ENCODE data around the gene NR2F1-AS1. TPM values are rescaled to one million over a fixed set of nuclear protein-coding genes. Genes with fewer than 3 reads are reported as not detected.

The NR2F1-AS1 gene
- polyA plus RNA-seq, 2 of the 4 experiments (the other 2 are of a cell fraction): 5.5 to 8.3 TPM

- Histone ChIP-seq H3K9me3 (no peaks in the 10 kb centered on the region), H3K4me1 (no peaks in the 10 kb centered on the region), H3K4me3 (no peak overlapping the region), H3K4me2 (no peak overlapping the region), H3K27ac (no peak overlapping the region)
- TF ChIP-seq RAD21 (conservative IDR thresholded peaks at IDR 0.05 in 1 of 2, IDR thresholded peaks at IDR 0.05 in 1 of 2) (no peak), CBX8 (IDR thresholded peaks at IDR 0.05) (no peak), RNF2 (IDR thresholded peaks at IDR 0.05; ENCODE audit: borderline replicate concordance, low read depth) (no peak), EP300 (IDR thresholded peaks at IDR 0.05) (no peak), ZC3H11A (IDR thresholded peaks at IDR 0.05) (no peak), HEYL (CRISPR knock-in tag; IDR thresholded peaks at IDR 0.05) (no peak), MYC (IDR thresholded peaks at IDR 0.05; ENCODE audit: borderline replicate concordance, low read length) (no peak), MAZ (IDR thresholded peaks at IDR 0.05; ENCODE audit: borderline replicate concordance, low read depth, low read length) (no peak), ZSCAN20 (CRISPR knock-in tag; IDR thresholded peaks at IDR 0.05) (no peak), CBX2 (IDR thresholded peaks at IDR 0.05; ENCODE audit: borderline replicate concordance, low read depth) (no peak), TP53 (CRISPR knock-in tag; IDR thresholded peaks at IDR 0.05) (no peak), ZNF302 (CRISPR knock-in tag; IDR thresholded peaks at IDR 0.05) (no peak), ZFP36 (IDR thresholded peaks at IDR 0.05; ENCODE audit: borderline replicate concordance, partially characterized antibody) (no peak), NR3C1 (IDR thresholded peaks at IDR 0.05) (no peak)
- TF ChIP-seq, protein P1, sequence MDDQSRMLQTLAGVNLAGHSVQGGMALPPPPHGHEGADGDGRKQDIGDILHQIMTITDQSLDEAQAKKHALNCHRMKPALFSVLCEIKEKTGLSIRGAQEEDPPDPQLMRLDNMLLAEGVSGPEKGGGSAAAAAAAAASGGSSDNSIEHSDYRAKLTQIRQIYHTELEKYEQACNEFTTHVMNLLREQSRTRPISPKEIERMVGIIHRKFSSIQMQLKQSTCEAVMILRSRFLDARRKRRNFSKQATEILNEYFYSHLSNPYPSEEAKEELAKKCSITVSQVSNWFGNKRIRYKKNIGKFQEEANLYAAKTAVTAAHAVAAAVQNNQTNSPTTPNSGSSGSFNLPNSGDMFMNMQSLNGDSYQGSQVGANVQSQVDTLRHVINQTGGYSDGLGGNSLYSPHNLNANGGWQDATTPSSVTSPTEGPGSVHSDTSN (IDR thresholded peaks at IDR 0.05): no peak
- TF ChIP-seq, protein P2, sequence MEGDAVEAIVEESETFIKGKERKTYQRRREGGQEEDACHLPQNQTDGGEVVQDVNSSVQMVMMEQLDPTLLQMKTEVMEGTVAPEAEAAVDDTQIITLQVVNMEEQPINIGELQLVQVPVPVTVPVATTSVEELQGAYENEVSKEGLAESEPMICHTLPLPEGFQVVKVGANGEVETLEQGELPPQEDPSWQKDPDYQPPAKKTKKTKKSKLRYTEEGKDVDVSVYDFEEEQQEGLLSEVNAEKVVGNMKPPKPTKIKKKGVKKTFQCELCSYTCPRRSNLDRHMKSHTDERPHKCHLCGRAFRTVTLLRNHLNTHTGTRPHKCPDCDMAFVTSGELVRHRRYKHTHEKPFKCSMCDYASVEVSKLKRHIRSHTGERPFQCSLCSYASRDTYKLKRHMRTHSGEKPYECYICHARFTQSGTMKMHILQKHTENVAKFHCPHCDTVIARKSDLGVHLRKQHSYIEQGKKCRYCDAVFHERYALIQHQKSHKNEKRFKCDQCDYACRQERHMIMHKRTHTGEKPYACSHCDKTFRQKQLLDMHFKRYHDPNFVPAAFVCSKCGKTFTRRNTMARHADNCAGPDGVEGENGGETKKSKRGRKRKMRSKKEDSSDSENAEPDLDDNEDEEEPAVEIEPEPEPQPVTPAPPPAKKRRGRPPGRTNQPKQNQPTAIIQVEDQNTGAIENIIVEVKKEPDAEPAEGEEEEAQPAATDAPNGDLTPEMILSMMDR (IDR thresholded peaks at IDR 0.05): no peak
- no peak for ATAC-seq
- DNase-seq (ENCODE audit: low read depth in 1 of 2, low spot score in 1 of 2): no peak
- FAIRE-seq: no peak
- ChIA-PET CTCF (no interaction called here), POLR2A (no interaction called here)
Observed at GRCh38 chr5:93409691-93410090, 171.3 kb downstream of the NR2F1-AS1 start.

GRCh38 chr5:93407454-93407853 is 173.6 kb downstream of the NR2F1-AS1 start:
- H3K4me3 ChIP-seq: no peak overlapping the region
- FAIRE-seq (no peak), ATAC-seq (no peak), DNase-seq (ENCODE audit: low read depth in 1 of 2, low spot score in 1 of 2) (no peak)
- CTCF ChIA-PET: no interaction called here
- H3K9me3 ChIP-seq: no peaks in the 10 kb centered on the region
- TF ChIP-seq NFE2L2 (conservative IDR thresholded peaks at IDR 0.05; ENCODE audit: low read length) (no peak), KDM1A (IDR thresholded peaks at IDR 0.05; ENCODE audit: low read depth) (no peak), ZFP36 (IDR thresholded peaks at IDR 0.05; ENCODE audit: borderline replicate concordance, partially characterized antibody) (no peak), EHF (CRISPR knock-in tag; IDR thresholded peaks at IDR 0.05) (no peak), FOXS1 (CRISPR knock-in tag; IDR thresholded peaks at IDR 0.05) (no peak), CHD2 (IDR thresholded peaks at IDR 0.05; ENCODE audit: low read length, partially characterized antibody) (no peak), BHLHE40 (IDR thresholded peaks at IDR 0.05; ENCODE audit: low read depth, low read length) (no peak), GATA3 (IDR thresholded peaks at IDR 0.05; ENCODE audit: borderline replicate concordance) (no peak), MAZ (IDR thresholded peaks at IDR 0.05; ENCODE audit: borderline replicate concordance, low read depth, low read length) (no peak), SREBF2 (IDR thresholded peaks at IDR 0.05) (no peak), JUNB (IDR thresholded peaks at IDR 0.05) (no peak), JUN (IDR thresholded peaks at IDR 0.05) (no peak)
- TF ChIP-seq, protein P2 (IDR thresholded peaks at IDR 0.05): no peak
- TF ChIP-seq, protein P3, sequence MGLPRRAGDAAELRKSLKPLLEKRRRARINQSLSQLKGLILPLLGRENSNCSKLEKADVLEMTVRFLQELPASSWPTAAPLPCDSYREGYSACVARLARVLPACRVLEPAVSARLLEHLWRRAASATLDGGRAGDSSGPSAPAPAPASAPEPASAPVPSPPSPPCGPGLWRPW (IDR thresholded peaks at IDR 0.05): no peak
- no peak overlapping the region for H3K4me2 ChIP-seq
- POLR2A ChIA-PET: no interaction called here
- WGBS (ENCODE audit: missing lambda C conversion rate): 86% methylated on average over 5 of the region's 6 CpGs
- H3K4me1 ChIP-seq: no peaks in the 10 kb centered on the region
- no peak overlapping the region for H3K27ac ChIP-seq

Measured in A549 (cell line).